Measurements from ENCODE around the gene GASK1A. TPM values are rescaled to one million over a fixed set of nuclear protein-coding genes. Genes with fewer than 3 reads are reported as not detected.
"Not testable (repeated sequence)": the region's sequence is repeated elsewhere in the genome, so short reads cannot be mapped to it uniquely, and the experiment has no call there.

The GASK1A gene
- total RNA-seq, 1 experiment from 2014 or later, result not detected

GRCh38 chr3:43062040-43062563 is 83.0 kb downstream of the GASK1A start:
- DNase-seq (ENCODE audit: low spot score), result no peak

- DNase-seq (ENCODE audit: low spot score), result peak; percentile 6
Measured at GRCh38 chr3:43062564-43063040, 83.5 kb downstream of the GASK1A start.

DNA sequence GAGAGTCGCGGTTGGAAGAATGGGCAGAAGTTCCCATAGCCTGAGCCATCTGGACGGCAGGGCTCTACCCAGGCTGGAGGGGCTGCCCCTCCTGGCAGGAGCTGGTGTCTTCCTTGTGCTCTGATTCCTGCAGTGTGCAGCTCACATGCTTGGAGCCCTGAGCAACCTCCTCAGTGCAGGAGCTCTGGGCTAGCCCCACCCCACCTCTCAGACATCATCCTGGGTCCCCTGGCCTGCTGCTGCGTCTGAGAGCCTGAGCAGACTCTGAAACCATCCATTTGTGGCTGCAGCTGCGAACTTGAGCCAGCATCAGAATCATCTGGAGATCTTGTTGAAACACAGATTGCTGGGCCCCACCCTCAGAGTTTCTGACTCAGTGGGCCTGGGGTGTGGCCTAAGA is 84.0 kb downstream of the GASK1A start:
- no peak for DNase-seq (ENCODE audit: low spot score)

DNA sequence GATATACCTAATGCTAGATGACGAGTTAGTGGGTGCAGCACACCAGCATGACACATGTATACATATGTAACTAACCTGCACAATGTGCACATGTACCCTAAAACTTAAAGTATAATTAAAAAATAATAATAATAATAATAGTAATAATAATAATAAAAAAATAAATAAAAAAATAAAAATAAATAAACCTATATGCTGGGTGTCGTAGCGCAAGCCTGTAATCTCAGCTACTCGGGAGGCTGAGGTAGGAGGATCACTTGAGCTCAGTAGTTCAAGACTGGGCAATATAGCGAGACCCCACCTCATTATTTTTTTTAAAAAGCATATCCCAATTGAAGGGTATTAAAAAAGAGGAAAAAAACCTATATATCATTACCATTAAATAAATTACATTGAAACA is 91.6 kb downstream of the GASK1A start:
- DNase-seq (ENCODE audit: low spot score), result not testable (repeated sequence)

- DNase-seq (ENCODE audit: low spot score), result no peak
Measured at GRCh38 chr3:43071313-43071893, 92.3 kb downstream of the GASK1A start.

DNA sequence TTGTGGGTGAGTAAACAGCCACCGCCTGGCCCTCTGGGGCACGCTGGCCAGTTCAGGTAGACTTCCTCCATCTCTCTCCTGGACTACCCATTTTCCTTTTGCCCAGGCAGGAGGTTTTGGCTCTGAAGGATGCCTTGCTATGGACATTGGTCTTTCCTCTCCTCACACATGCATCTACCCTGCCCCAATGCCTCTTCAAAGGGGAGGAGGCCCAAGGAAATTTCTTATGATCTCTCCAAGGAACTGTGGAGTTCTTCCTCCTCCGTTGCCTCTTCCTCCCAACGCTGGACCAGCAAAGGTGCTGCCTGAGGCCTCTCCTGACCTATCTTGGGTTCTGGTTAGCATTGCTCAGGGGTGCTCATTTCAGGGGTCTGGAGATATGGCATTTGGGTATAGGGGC is 93.2 kb downstream of the GASK1A start:
- DNase-seq (ENCODE audit: low spot score), result no peak

DNA sequence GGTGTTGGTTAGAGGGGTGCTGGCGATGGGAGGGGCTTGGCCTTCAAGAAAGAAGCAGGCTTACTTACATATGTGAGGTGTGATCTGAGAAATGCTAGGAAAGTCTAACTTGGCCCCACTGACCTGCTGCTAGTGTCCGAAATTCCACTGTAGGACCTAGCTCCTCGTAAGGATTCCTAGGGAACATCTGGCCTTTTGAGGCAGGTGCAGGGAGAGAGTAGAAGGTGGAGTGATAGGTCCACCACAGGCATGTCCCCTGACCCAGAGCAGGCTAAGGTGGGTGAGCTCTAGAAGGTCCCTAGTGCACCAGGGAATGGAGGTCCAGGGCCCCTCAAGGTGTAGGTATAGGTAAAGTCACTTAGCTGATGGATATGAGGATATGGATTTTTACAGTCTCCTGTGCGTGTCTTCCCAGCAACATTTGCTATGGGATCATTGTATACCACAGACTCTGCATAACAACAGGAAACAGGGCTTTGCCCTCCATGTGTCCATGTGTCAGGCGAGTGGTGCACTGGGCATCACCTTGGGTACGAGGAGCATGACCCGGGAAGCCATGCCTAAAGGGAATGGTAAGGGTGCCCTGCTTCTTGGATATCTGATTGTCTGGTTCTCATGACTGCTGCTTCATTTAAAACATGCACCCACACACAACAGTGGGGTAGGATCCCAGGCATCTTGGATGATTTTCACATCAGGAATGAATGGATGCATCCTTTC is 94.2 kb downstream of the GASK1A start:
- DNase-seq (ENCODE audit: low spot score), result no peak

DNA sequence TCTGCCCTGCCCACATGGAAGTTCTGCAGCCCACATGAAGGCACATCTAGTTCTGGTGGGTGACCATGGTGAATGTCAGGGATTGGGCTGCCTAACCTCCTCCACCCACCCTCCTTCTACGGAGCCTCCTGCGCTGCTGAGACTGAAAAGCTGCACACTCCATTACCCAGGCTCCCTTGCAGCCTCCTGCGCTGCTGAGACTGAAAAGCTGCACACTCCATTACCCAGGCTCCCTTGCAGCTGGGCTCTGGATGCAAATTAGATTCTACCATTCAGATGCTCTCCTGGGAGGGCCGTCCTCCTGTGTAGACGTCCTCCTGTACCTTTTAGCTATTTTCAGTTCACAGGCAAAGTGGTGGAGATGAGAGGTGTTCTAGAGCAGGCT is 94.7 kb downstream of the GASK1A start:
- DNase-seq (ENCODE audit: low spot score), result no peak

DNA sequence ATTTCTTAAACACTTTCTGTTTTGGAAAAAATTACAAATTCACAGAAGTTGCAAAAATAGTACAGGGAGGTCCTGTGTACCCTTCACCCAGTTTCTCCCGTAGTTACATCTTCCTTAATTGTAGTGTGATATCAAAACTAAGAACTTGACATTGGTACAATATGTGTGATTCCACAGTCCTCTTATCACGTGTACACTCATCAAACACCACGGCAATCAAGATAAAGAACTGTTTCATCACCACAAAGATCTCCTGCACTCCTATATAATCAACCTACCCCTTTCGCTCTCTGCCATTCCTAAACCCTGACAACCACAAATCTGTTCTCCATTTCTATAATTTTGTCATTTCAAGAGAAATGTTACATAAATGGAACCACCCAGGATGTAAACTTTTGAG is 95.4 kb downstream of the GASK1A start:
- no peak for DNase-seq (ENCODE audit: low spot score)

- no peak for DNase-seq (ENCODE audit: low spot score)
Measured at GRCh38 chr3:43074901-43075689, 96.0 kb downstream of the GASK1A start.

- no peak for DNase-seq (ENCODE audit: low spot score)
Measured at GRCh38 chr3:43075904-43076661, 97.0 kb downstream of the GASK1A start.

GRCh38 chr3:43076857-43077256 is 97.7 kb downstream of the GASK1A start:
- no peak for DNase-seq (ENCODE audit: low spot score)

GRCh38 chr3:43077261-43077660 is 98.2 kb downstream of the GASK1A start:
- DNase-seq (ENCODE audit: low spot score), result no peak

- no peak for DNase-seq (ENCODE audit: low spot score)
Measured at GRCh38 chr3:43077707-43078106, 98.6 kb downstream of the GASK1A start.

DNA sequence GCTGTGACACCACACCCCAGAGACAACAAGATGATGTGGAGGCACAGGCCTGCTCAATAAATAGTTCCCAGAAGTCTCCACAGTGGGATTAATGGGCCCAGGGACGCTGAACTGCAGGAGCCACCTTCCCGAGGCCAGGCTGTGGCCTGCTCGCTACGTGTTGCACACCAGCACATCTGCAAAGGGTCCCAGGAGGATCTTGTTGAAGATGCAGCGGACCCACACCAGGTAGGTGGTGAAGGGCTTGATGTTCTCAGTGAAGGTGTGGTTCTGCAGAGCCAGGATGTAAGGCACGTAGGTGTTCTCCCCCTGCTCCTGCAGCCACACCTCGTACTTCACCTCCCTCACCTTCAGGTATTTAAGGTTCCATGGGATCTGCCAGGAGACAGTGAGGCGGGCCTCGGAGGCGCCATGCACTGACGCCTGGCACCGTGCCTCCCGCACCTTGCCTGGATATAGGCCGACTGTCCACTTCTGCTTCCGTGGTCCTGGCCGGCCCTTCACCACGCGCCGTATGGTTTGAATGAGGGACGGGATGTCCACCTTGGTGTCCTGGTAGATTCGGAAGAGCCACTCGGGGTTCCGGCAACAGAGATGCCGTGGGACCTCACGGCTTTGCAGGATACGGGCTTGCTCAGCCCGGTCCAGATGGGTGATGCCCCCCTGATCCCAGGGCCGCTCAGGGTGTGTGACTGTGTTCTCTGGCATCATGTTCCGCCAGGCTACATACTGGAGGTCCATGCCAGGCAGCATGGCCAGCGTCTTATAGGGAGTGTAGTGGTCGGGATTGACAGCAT is 100.6 kb downstream of the GASK1A start:
- no peak for DNase-seq (ENCODE audit: low spot score)

- no peak for DNase-seq (ENCODE audit: low spot score)
Measured at GRCh38 chr3:43080726-43081568, 101.8 kb downstream of the GASK1A start.

- DNase-seq (ENCODE audit: low spot score), result no peak
Measured at GRCh38 chr3:43081796-43082195, 102.7 kb downstream of the GASK1A start.

DNA sequence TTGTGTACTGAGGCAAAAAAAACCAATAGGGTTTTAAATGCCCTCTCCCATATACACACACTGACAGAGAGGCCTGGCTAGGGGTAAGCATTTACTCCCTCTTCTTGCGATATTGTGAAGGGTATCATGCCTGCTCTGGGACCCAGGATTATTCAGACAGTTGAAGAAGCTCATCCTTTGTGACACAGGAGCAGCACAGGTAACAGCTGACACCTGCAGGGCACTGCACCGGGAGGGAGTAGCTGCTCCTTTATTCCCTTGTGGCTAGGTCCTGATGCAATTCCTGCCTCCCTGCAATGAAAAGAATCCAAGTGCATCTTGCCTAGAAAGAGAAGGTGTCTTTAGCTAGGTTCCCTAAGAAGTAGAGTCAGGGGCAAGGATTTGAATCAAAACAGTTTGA is 103.3 kb downstream of the GASK1A start:
- no peak for DNase-seq (ENCODE audit: low spot score)

DNA sequence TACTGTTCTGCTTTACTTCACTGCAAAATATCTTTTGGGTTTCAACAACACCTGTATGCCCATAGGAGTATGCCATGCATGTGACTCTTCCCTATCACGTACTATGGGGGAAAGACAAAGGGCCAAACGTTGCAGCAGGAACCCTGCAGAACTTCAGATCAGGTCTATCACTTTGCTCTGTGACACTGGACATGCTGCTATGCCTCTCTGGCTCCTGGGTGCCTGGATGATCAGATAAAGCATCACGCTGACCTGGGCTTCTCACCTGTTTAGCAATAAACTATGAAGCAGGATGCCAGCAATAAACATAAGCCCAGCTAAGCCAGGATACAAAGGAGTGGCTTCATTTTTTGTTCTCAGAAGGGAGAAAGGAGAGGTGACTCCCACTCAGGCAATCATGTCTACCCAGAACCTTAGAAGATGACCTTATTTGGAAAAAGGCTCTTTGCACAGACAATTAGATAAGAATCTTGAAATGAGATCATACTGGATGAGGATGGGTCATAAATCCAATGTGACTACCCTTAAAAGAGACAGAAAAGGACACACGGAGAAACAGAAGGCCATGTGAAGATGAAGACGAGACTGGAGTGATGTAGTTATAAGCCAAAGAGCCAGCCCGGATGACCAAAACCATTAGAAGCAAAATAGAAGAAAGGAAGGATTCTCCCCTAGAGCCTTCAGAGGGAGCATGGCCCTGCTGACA is 107.5 kb downstream of the GASK1A start:
- peak; percentile 63 for DNase-seq (ENCODE audit: low spot score)

All from A172 (cell line).